Stimulated activated CD8-positive, alpha-beta memory T cell treated with anti-CD3 and anti-CD28 coated beads, Interleukin-4, amount 100 ng/mL, for 24 hours (primary cell): ENCODE measurements around the gene PKNOX1.
A peak's percentile ranks its signal among the peaks of the same experiment; 100 is the strongest.
"Not testable (repeated sequence)": the region's sequence is repeated elsewhere in the genome, so short reads cannot be mapped to it uniquely, and the experiment has no call there.

Experiments used
- DNase-seq: peaks from one replicate; pipeline ENCODE4 v3.0.0-alpha.2; 2020; ENCODE audit warnings: low read depth

PKNOX1 gene

DNA sequence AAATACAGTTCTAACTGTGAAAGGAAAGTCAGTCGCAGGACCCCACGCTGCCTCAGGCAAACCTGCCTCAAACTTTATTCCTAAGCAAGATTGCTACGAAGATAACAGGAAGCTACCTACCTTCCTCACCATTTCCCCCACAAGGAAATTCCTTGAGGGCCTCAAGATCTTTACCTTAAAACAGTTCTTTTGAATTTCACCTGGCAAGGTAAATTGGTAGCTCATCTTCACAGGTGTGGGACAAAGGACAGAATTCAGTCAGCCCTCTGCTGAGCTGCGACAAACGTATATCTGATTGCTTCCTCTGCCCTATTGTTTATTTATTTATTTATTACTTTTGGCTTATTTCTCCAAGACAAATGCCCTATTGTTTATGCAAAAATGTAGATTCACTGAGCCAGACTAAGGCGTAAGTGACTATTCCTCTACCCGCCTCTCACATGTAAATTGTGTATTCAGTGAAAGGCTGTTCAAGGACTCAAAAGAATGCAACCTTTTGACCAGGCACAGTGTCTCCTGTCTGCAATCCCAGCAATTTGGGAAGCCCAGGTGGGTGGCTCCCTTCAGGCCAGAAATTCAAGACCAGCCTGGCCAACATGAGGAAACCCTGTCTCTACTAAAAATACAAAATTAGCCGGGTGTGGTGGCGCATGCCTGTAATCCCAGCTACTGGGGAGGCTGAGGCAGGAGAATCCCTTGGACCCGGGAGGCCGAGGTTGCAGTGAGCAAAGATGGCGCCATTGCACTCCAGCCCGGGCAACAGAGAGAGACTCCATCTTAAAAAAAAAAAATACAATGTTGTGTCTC, 17.3 kb upstream of the PKNOX1 start:
- DNase-seq = no peak

DNA sequence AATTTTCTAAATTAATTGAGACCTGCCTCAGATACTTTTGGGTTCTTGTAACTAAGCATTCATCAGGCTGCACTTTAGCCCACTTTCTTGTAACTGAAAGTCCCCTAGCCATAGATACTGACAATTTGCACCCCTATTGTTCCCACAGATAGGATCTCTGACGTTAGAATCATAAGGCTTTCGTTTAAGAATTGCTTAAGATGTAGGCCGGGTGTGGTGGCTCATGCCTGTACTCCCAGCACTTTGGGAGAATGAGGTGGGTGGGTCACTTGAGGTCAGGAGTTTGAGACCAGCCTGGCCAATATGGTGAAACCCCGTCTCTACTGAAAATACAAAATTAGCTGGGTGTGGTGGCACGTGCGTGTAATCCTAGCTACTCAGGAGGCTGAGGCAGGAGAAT, 16.2 kb upstream of the PKNOX1 start:
- DNase-seq = not testable (repeated sequence)

DNA sequence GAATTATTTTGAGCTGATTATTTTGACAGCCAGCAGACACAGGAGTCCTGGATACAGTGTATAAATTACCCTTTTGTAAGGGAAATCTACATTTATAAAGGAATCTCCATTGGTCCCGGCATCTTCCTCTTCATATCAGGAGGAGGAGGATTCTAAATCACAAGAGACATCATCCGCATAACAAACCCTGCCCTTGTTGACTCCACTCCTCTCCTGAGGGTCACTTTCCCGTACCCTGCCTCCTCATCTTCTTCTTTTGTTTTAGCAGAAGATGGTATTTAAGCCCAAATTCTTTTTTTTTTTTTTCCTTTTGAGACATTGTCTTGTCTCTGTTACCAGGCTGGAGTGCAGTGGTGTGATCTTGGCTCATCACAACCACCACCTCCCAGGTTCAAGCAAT, 14.6 kb upstream of the PKNOX1 start:
- DNase-seq = no peak

DNA sequence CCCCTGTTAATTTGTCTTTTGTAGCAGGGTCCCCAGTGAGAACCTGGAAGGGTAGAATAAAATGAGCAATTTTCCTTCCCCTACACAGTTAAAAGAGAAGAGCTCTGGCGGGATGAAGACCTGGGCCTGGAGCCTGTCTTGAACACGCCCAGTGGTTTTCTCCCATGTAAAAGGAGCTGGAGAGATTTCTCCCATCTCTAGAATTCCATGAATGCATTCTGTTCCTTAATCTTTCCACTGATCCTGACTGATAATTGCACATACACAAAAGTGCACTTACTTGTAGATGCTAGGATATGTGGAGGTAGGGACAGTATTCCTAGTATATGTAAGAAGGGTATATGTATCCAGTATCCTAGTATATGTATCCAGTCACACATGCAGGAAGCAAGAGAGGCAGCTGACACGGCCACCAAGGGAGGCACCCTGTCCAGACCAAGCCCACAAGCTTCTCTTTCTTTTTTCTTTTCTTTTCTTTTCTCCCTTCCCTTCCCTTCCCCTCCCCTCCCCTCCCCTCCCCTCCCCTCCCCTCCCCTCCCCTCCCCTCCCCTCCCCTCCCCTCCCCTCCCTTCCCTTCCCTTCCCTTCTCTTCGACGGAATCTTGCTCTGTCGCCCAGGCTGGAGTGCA, 11.9 kb upstream of the PKNOX1 start:
- DNase-seq = no peak

DNA sequence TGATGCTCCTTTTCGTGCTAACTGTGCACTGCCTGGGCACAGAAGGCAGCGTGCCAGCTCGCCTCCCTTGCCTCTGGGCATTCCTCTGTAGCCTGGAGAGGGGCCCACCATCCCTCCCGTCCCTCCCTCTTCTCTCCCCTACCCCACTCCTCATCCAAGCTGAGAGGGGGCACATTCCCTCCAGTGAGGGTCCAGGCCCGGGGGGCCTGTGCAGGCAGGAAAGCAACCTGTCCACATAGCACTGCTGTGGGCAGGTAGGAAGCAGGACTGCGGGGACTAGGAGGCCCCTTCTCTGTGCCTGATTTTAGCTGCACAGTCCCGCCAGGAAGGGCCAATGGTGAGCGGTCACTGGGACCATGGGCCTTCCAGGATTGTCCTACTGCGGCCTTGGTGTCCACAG, 10.3 kb upstream of the PKNOX1 start:
- no peak for DNase-seq

DNA sequence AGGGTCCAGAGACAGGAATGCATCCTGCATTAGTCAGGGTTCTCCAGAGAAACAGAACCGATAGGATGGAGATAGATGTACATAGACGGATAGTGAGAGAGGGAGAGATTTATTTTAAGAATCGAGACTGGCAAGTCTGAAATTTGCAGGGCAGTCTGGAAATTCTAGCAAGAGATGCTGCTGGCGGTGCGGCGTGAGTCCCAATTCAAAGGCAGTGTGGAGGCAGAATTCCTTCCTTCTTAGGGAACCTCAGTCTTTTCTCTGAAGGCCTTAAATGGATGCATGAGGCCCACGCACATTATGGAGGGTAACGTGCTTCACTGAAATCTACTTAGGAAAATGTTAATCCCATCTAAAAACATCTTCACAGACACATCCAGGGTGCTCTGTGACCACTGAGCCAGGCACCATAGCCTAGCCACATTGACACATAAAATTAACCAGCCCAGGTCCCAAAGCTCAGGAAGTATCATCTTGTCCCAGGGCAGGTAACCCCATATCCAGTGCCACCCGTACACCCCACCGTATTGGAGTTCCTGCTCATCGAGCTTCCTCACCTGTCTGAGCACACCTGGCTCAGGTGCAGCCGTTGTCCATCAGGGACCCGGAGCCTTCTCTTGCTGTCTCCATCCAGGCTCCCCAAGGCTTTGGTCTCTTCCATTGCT, 9.7 kb upstream of the PKNOX1 start:
- no peak for DNase-seq

DNA sequence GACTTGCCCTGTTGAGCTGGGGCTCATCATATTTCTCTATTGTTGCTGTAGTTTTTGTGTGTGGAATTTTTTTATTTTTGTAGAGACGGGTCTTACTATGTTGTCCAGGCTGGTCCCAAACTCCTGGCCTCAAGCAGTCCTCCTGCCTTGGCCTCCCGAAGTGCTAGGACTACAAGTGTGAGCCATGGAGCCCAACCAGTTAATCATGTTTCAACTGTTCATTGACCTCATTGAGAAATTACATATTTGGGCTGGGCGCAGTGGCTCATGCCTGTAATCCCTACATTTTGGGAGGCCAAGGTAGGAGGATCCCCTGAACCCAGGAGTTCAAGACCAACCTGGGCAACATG, 9.2 kb upstream of the PKNOX1 start:
- DNase-seq = no peak

DNA sequence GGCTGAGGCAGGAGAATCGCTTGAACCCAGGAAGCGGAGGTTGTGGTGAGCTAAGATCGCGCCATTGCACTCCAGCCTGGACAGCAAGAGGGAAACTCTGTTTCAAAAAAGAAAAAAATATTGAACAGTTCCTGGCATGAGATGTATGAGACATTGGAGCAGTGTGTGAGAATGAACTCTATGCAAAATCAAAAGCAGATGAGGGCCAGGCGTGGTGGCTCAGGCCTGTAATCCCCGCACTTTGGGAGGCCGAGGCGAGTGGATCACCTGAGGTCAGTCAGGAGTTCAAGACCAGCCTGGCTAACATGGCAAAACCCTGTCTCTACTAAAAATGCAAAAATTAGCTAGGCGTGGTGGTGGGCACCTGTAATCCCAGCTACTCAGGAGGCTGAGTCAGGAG, 6.7 kb upstream of the PKNOX1 start:
- DNase-seq = not testable (repeated sequence)

DNA sequence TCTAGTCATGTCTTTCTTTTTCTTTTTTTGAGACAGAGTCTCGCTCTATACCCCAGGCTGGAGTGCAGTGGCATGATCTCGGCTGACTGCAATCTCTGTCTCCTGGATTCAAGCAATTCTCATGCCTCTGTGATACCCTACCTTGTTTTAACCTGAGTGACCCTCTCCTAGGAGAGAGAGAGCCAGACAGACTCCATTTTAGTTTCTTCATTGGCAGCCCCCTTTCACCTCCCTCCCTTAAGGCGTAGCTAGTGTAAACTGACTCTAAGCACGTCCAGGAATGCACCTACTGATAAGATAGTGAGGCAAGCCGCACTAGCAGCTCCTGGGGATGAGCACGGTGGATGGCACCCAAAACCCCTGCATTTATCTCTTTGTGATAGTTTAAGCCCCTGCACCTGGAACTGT, 5.2 kb upstream of the PKNOX1 start:
- no peak for DNase-seq

DNA sequence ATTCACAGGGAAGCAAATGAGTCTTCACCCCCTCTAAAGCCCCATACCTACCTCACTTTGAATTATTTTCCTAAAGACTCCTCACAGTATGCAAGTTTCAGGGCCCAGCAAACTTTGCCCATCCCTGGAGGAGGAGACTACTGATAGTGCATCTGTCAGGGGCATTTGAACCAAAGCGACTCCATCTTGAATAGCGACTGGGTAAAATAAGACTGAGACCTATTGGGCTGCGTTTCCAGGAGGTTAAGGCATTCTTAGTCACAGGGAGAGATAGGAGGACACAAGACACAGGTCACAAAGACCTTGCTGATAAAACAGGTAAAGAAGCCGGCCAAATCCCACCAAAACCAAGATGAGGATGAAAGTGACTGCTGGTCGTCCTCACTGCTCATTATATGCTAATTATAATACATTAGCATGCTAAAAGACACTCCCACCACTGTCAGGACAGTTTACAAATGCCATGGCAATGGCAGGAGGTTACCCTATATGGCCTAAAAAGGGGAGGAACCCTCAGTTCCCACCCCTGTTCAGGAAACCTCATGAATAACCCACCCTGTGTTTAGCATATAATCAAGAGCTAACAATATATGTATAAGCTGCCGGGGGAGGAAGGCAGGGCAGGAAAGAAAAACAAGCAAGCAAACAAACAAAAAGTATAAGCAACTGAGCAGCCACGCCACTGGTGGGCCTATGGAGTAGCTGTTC, 3.3 kb upstream of the PKNOX1 start:
- DNase-seq = no peak

DNA sequence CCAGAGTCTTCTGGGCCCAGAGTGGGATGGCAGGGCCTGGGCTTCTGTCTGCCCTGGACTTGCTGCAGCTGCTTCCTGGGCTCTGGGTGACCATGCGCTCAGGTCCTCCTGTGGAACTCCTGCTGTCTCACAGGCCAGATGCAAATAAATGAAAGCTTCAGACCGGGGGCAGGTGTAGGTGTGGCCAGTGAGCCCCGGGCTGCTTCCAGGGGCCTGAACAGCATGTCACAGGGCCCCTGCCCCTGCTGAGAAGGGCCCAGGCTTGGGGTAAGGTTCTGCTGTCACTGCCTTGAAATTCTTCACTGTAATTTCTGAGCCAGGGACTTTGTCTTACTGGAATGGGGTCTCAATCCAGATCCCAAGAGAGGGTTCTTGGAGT, 2.5 kb upstream of the PKNOX1 start:
- DNase-seq = no peak

DNA sequence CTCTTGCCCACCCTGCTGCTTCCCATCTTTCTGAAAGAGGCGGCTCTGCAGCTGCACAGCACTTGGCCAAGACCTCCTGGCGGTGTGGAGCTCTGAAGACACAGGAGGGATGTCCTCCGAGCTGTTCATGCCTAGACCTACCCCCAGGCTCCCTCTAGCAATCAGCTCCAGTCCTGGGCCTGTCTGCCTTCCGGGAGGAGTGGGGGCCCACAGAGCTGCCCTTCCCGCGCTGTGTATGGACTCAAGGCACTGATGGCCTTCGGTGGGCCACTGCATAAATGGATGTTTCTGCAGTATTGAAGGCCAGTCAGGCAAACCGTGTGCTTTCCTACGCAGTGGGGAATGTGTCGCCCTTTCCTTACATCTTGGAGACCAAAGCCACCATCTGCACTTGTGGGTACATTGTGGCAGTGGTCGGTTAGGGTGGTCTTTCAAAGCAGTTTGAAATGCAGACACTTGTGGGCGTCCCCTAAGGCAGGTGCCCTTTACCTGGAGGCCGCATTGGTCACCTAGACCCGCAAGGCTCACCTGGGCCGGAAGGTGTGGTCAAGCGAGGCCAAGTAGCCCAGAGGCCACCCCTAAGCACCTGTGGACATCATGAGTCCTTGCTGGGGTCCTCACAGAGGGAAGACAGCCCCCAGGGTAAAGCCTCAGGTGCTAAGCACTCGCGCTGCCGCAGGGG, 912 bp upstream of the PKNOX1 start:
- no peak for DNase-seq

DNA sequence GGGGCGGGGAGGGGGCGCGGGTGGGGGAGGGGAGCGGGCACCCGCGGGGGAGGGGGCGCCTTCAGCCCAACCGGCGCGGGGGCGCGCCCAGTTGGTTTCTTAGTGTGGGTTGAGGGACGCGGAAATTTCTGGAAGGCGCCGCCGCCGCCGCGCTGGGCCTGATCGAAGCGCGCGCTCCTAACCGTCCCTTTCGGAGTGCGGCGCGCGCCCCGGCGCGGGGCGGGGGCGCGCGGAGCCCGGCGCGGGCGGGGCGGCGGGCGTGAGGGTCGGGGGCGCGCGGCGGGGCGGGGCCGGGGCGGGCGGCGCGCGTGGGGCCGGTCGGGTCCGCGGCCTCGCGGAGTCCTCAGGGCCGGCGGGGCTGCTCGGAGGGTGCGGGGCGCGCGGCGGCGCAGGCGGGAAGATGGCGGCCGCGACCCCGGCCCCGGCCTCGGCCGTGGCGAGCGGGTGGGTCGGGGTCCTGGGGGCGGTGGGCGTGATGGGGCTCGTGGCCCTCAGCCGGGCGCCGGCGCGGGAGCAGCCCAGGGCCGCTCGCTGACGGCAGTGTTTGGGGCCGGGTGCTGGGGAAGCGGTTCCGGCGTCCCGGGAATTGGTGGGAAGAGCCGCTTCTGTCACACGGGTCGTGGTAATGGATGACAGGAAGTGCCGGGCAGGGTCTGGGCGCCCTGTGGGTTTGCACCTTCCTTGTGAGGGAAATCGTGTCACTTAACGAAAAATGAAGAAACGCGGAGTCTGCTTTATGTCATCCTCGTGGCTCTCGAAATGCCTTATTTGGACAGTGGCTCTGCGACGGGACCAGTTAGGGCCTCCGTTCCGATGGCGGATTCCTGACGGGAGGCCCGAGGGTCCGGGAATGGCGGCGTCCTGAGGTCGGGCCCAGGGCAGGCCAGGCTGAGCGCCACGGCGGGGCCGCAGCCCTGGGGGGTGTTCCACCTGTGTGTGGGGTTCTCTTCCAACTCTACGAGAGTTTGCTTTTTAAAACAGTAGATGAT, 764 bp downstream of the PKNOX1 start:
- DNase-seq = peak; percentile 55

DNA sequence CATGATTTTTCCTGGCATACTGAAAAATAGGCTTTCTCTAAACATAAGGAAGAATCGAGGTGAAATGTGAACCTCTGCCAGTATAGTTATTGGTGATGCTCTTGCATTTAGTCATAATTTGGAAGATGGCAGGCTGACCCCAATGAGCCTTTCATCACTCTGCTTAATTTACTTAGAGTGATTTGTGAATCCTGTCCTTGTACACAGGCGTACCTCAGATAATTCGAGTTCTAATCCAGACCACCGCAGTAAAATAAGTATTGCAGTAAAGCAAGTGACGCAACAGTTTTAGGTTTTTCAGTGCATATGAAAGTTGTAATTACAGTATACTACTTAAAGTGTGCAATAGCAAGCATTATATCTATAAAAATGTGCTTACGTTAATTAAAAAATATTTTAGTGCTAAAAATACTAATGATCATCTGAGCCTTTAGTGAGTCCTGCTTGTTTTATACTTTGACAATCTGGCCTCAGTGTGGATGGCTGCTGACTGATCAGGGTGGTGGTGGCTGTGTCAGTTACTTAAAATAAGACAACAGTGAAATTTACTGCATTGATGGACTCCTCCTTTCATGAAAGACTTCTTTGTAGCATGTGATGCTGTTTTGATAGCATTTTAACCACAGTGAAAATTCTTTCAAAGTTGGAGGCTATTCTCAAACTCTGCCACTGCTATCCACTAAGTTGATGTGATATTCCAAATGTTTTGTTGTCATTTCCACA, 1.7 kb downstream of the PKNOX1 start:
- DNase-seq = no peak

DNA sequence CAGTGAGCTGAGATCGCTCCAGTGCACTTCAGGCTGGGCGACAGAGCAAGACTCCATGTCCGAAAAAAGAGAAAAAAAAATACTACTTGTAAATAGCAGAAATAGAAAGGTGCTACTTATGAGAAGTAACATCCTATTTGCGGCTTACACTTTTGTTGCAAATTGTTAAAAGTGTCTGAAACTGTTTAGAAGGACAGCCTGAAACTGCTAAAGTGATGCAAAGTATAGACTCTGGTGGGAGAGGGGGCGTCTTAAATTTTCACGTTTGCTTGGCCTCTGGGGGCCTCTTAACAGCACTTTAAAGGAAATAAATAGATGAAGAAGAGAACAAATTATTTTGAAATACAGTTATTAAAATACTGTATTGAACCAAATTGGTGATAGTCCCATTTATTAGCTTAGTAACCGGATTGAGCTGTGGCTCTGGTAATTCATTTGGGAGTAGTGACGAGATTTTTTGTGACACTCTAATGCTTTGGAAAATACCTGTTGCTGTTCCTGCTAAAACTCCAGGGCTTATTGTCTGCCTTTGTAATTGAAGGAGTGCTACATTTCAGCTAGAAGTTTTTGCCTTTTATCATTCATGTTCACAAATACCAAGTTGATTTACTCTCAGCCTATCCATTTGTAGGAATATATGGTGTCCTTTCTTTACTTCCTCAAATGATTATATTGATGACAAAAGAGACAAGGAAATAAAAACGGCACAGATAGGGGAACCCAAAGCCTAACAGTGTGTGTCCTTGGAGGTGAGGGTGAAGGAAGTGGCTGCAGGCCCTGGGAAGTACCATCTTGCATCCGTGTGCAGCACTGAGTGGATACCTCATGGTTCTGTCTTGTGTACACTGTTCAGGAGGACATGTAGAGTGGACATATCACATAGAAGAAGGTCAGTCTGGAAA, 6.2 kb downstream of the PKNOX1 start:
- DNase-seq = no peak

DNA sequence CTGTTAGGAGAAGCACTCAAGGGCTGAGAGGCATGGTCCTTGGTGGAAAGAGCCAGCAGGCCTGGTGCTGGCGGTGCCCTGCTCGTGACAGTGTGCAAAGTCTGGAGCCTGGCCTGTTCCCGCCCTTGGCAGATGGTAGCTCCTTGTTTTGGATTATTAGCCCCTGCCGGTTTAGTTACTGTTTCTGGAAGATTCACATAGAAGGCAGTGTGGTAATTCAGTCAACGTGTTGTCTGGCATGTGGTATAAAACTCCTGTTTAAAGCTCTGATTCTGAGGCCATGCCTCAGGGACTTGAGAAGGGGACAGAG, 6.8 kb downstream of the PKNOX1 start:
- DNase-seq = no peak

DNA sequence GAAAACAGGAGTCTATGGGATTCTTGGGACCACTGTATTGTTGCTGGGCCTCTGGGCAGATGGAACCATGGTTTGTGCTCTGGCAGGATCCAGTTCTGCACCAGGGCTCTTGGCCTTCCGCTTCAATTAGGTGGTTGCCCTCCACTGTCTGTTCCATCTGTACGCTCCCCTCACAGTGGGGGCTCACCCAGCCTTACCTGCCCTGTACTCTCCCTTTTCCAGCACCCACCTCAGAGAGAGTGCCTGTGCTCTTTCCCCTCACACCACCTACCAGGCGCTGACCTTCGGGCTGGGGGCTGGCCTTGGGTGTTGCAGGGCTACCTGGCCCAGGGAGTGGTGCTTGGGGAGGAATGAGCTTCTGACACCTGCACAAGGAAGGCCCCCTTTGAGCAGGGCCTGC, 7.5 kb downstream of the PKNOX1 start:
- no peak for DNase-seq

DNA sequence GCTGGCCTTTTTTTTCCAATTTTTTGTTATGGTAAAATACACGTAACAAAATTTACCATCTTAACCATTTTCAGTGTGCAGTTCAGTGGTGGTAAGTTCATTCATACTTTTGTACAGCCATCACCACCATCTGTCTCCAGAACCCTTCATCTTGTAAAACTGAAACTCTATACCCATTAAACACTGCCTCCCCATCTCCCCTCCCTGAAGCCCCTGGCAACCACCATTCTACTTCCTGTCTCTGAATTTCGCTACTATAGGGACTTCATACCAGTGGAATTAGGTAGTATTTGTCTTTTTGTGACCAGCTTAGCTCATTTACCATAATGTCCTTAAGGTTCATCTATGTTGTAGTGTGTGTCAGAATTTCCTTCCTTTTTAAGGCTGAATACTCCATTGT, 8.7 kb downstream of the PKNOX1 start:
- DNase-seq = no peak

DNA sequence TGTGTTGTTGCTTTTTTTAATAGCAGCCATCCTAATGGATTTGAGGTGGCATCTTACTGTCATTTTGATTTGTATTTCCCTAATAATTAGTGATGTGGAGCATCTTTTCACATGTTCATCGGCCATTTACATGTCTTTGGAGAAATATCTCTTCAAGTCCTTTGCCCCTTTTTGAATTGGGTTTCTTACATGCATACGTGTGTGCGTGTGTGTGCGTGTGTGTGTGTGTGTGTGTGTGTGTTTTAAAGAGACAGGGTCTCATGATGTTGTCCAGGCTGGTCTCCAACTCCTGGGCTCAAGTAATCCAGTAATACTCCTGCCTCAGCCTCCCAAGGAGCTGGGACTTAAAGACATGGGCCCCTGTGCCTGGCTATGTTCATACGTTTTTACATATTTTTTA, 9.5 kb downstream of the PKNOX1 start:
- no peak for DNase-seq
